GM18873 (cell line): Measurements from ENCODE around the gene TM4SF18.
"Not testable (repeated sequence)": the region's sequence is repeated elsewhere in the genome, so short reads cannot be mapped to it uniquely, and the experiment has no call there.

Experiments used
- ATAC-seq: cut with Tn5 transposase; IDR thresholded peaks from one replicate; pipeline ENCODE4 v1.9.1; 2021; ENCODE audit warnings: mild to moderate bottlenecking, moderate library complexity, moderate number of reproducible peaks; ENCODE audit not compliant: unreplicated experiment, low FRiP score

Gene TM4SF18

GRCh38 chr3:149333176-149333859 is at the start of gene TM4SF18:
TSS of gene TM4SF18 (minus strand) at chr3:149333636. CDS start at chr3:149333382, 254 bp downstream.
- no peak for ATAC-seq

DNA sequence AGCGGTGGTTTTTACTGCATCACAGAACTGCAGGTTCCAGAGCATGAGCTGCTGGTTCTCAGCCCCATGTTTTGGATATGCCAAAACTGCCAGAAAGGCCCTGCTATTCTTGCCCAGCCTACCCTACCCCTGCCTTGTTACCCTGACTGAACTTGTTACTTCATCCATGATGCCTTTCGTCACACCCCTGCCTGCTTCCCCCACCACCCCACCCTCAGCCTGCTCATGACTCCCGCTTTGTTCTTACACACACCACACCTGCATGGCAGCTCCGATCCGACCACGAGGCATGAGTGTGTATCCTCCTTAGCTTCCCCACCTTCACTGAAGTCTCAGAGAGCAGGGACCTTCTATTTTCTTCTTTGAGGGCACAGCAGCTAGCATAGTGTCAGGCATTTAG is 49.1 kb upstream of the TM4SF18 start:
- ATAC-seq = no peak

DNA sequence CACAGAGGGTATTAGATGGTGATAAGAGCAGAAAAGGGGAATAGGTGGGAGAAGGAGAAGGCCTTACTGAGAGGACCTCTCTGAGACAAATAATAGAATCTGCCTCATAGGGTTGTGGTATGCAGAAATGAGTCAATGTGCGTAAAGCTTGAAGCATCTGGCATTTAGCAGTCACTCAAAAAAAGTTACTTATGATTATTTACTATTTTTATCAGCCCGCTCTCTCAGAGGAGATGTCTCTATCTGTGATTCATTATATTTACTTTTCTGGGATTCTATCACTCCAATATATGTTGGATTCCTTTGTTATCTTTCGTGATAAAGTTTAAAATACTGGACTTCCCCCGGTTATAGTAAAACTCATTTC is 48.6 kb upstream of the TM4SF18 start:
- ATAC-seq = peak; percentile 55

DNA sequence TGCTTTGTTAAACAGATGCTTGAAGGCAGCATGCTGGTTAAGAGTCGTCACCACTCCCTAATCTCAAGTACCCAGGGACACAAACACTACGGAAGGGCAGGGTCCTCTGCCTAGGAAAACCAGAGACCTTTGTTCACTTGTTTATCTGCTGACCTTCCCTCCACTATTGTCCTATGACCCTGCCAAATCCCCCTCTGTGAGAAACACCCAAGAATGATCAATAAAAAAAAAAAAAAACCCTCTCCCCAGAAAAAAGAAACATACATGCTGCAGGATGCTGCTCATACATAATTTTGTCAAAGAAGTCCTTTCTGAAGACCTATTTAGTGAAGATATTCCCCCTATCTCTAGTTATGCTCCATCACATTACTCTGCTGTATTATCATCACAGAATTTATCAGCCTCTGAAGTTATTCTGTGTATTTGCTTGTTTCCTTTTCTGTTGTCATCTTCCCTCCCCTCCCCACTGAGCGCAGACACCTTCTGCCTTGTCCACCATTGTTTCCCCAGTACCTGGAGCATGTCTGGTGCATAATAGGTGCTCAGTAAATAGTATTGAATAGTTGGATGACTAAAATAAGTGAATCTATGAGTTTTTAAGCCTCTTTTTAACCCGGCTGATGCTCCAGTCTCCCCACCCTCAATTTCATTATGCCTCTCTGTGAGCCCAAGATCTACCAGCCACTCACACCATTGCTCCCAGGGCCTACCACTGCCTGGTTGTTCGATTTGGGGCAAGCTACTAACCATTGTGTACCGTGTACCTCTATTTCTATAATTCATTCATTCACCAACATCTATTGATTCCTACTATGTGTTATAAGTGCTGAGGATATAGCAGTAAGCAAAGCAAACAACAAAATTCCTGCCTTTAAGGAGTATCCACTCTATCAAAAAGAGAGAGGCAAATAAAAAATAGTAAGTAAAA is 48.0 kb upstream of the TM4SF18 start:
- no peak for ATAC-seq

DNA sequence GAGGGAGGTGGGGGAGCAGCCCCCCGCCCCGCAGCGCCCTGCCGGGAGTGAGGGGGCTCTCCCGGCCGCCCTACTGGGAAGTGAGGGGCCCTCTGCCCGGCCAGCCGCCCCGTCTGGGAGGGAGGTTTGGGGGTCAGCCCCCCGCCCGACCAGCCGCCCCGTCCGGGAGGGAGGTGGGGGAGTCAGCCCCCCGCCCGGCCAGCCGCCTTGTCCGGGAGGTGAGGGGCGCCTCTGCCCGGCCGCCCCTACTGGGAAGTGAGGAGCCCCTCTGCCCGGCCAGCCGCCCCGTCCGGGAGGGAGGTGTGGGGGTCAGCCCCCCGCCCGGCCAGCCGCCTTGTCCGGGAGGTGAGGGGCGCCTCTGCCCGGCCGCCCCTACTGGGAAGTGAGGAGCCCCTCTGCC is 46.8 kb upstream of the TM4SF18 start:
- not testable (repeated sequence) for ATAC-seq

DNA sequence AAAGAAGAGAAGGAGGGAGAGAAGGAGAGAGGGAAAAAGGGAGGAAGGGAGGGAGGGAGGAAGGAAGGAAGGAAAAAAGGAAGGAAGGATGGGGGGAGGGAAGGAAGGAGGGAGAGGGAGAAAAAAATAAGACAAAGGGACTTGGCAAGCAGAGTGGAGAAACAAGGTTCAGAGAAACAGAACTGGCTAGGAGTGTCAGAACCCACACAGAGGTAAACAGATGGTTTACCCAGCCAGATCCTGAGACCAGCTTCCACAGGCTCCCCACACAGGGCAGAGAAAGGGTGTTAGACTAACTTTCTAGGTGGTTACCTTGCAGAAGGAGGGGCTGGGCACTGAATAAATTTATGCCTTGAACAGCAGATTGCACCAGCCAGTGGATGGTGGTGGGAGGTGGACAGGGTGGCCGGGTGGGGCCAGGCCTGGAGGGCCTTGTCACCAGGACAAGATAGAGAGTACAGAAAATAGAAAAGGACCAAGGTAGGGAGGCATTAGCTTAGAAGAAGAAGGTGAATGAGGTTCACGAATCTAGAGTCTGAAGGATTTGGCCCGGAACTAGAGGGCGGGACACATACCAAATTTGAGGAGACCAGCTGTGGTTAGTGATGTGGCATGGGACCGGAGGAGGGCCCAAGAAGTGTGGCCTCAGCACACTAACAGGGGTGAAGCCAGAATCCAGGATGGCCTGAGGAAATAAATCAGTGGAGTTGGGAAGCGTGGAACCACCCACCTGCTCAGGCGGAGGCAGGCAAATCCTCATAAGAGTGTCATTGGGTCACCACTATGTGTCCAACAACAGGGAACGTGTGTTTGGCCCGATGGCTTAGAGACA is 45.3 kb upstream of the TM4SF18 start:
- ATAC-seq = no peak

GRCh38 chr3:149377408-149378364 is 44.2 kb upstream of the TM4SF18 start, which contains the start of gene TM4SF1:
TSS of gene TM4SF1 (minus strand) at chr3:149377649. CDS start at chr3:149377547, 102 bp downstream.
- ATAC-seq = no peak

- ATAC-seq = no peak
These were observed 43.4 kb upstream of the TM4SF18 start for GRCh38 chr3:149376718-149377407.

DNA sequence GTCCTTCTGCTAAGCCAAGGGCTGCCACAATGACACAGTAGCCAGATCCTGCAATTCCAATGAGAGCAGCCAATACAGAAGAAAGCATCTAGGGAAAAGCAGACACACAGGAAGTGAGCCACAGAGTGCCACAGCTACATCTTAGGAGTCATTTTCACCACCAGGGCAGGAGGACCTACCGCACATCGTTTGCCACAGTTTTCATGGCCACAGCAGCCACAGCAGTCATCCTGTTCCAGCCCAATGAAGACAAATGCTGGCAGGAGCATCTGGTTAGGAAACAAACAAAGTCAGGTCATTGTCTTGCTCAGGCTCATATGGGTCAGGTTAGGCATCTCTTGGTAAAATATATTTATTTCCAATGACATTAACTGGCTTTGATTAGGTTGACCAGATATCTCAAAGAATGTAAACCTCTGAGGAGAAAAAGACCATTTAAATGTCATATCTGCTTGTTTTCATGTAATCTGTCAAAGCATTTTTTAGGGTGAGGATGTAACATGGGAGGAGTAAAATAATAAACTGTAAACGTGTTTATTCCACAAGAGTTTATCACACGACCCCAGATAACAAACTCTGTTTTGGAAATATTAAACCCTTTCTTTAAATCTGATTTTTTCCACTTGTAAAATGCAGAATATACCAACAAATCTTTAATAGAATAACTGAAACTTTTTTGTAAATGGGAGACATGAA is 42.2 kb upstream of the TM4SF18 start:
- ATAC-seq = no peak

- ATAC-seq = no peak
These were observed 41.5 kb upstream of the TM4SF18 start for GRCh38 chr3:149374793-149375500.

DNA sequence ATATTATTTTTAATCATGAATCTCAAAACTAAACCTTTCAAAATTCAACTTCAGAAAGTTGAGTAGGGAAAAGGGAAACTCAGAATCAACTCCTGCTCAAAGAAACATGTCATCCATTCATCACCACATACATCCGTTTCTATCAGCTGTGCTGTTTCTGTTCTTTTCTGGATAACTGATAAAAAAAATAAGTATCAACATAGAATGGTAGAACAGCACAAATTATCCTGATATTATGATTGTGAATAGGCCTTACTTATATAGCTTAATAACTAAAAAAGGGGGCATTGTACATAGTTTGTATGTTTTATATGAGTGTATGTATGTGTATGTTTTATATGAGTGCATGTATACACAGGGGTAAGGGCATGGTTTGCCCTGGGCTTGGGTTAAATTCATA is 41.0 kb upstream of the TM4SF18 start:
- ATAC-seq = no peak

- no peak for ATAC-seq
These were observed 40.0 kb upstream of the TM4SF18 start for GRCh38 chr3:149373235-149374125.

- no peak for ATAC-seq
These were observed 38.3 kb upstream of the TM4SF18 start for GRCh38 chr3:149371723-149372114.

DNA sequence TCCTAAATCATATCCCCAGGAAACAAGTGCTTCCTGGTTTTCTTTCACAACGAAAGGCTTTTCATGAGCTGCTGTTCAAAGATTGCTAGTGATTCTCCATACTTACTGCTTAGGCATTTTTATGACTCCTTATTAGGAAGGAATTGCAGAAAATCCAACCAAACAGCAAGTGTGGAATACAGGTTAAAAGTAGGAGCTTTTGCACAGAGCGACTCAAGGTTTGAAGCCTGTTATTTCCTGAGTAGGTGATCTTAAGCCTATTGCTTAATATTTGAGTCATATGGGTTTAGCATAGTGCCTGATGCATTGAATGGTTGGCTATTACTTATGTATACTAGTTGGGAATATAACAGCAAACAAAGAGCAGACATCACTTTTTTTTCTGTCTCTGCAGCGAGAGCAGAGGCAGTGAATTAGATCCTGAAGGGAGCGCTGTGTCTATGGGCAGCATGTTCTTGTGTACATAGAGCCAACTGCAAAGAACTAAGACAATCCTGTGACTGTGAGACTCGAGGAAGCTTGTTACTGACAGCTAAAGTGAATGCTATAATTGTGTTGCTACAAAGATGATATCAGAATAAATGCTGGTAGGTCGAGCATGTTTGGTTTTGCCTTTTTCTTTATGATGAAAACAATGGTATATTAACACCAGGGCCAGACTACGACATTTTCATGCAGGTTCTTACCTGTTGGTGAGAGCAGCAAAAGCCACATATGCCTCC is 37.7 kb upstream of the TM4SF18 start:
- no peak for ATAC-seq

GRCh38 chr3:149369991-149370866 is 36.8 kb upstream of the TM4SF18 start:
- ATAC-seq = no peak
